Measurements from ENCODE around the gene JAG1. TPM values are rescaled to one million over a fixed set of nuclear protein-coding genes. Genes with fewer than 3 reads are reported as not detected.

JAG1 gene
- total RNA-seq, 4 donors from 2014 or later, result 34.3 to 81.9 (median 45.7) TPM

DNA sequence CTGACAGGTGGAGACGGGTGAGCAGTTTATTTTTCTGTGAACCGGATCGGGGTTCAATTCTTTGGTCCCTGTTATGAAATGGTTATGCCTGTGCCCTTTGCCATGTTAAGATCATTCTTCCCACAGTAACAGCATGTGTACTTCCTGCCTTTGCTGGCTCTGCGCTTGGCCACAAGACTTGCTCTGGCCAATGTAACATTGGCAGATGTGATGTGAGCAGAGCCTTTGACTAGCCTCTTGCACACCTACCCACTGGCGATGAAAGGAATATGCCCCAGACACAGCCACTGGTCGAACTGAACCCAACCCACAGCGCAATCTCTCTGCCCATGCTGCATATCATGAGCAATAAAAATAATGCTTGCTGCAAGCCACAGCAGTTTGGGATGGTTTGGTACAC is 31.9 kb downstream of the JAG1 start:
- no peak for TF ChIP-seq POLR2A (IDR thresholded peaks at IDR 0.05)
- Histone ChIP-seq H3K27me3 (no peaks in the 10 kb centered on the region), H3K4me1 (peaks cover 0 to 37% (median 4%) of the 10 kb centered on the region in 3 donors), H3K36me3 (peaks cover 0 to 80% of the 10 kb centered on the region in 2 donors), H3K4me3 (no peak overlapping the region), H3K27ac (no peak overlapping the region), H3K9me3 (no peaks in the 10 kb centered on the region)
- WGBS, 2 donors (ENCODE audit: low coverage in 1 of 2), result 85 to 100% methylated on average over 1 to 5 of the region's 7 CpGs
- ATAC-seq, result no peak

DNA sequence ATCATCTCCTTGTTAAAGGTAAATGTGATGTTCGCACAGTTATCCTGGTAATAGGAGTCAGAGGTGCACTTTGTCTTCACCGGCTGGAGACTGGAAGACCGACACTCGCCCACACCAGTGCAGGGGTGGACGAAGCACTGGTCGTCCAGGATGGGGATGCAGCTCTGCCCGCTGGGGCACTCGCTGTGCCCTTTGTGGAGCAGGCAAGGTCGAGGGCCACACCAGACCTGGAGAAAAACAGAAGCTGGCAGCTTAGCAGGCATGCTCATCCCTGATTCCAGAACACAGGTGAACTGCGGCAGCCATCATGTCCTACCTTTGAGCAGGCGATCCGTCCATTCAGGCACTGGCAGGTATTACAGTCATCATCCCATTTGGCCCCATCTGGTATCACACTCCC is 32.3 kb downstream of the JAG1 start:
- TF ChIP-seq CTCF (IDR thresholded peaks at IDR 0.05) (no peak), POLR2A (IDR thresholded peaks at IDR 0.05) (no peak), POLR2AphosphoS5 (IDR thresholded peaks at IDR 0.05) (no peak), EP300 (IDR thresholded peaks at IDR 0.05) (no peak)
- peaks cover 0 to 76% of the 10 kb centered on the region in 2 donors for H3K36me3 ChIP-seq
- 92 to 100% methylated on average over 1 to 2 of the region's 12 CpGs for WGBS, 2 donors (ENCODE audit: low coverage in 1 of 2)

DNA sequence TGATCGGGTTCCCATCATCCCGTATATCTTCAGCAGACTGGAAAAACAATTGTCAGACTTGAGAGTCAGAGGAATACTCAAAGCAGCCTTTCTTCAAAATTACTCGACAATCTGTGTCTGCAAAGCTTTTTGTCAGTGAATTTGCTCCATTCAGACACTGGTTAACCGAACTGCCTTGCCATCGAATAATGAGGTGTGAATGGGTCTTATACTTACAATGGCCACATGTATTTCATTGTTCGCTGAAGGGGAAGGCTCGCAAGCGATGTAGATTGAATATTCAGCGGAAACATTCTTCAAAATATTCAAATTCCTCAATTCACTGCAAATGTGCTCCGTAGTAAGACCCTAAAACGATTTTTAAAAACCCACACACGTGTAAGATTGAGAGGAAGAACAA is 32.9 kb downstream of the JAG1 start:
- ATAC-seq, result no peak
- no peaks in the 10 kb centered on the region for H3K27me3 ChIP-seq
- peaks cover 0 to 47% (median 14%) of the 10 kb centered on the region in 3 donors for H3K4me1 ChIP-seq
- H3K27ac ChIP-seq, result peak overlapping the region in 1 of 4 donors; percentile 7
- no peaks in the 10 kb centered on the region for H3K9me3 ChIP-seq
- H3K36me3 ChIP-seq, result peaks cover 0 to 71% of the 10 kb centered on the region in 2 donors
- 76 to 82% methylated on average over 9 to 12 of the region's 12 CpGs for WGBS, 2 donors (ENCODE audit: low coverage in 1 of 2)
- TF ChIP-seq POLR2A (IDR thresholded peaks at IDR 0.05), result no peak
- TF ChIP-seq POLR2AphosphoS5 (IDR thresholded peaks at IDR 0.05), result no peak
- TF ChIP-seq EP300 (IDR thresholded peaks at IDR 0.05), result no peak
- TF ChIP-seq CTCF (IDR thresholded peaks at IDR 0.05), result no peak
- no peak overlapping the region for H3K4me3 ChIP-seq

More for the DNA sequence above, 32.3 kb downstream of the JAG1 start:
- no peak for ATAC-seq
- Histone ChIP-seq H3K27ac (no peak overlapping the region), H3K4me3 (no peak overlapping the region), H3K9me3 (no peaks in the 10 kb centered on the region), H3K27me3 (no peaks in the 10 kb centered on the region), H3K4me1 (peaks cover 0 to 41% (median 8%) of the 10 kb centered on the region in 3 donors)

GRCh38 chr20:10639737-10640556 is 33.9 kb downstream of the JAG1 start:
- Histone ChIP-seq H3K36me3 (peaks cover 0 to 61% of the 10 kb centered on the region in 2 donors), H3K27me3 (no peaks in the 10 kb centered on the region), H3K4me3 (no peak overlapping the region), H3K27ac (peak overlapping the region in 3 of 4 donors; percentile 7 to 70 (median 29)), H3K9me3 (no peaks in the 10 kb centered on the region), H3K4me1 (peaks cover 0 to 53% (median 20%) of the 10 kb centered on the region in 3 donors)
- no peak for ATAC-seq
- TF ChIP-seq POLR2A (IDR thresholded peaks at IDR 0.05) (no peak), CTCF (IDR thresholded peaks at IDR 0.05) (no peak), EP300 (IDR thresholded peaks at IDR 0.05) (no peak), POLR2AphosphoS5 (IDR thresholded peaks at IDR 0.05) (no peak)
- 80 to 90% methylated on average over 3 to 8 of the region's 18 CpGs for WGBS, 2 donors (ENCODE audit: low coverage in 1 of 2)

GRCh38 chr20:10639077-10639736 is 34.6 kb downstream of the JAG1 start:
- Histone ChIP-seq H3K4me3 (no peak overlapping the region), H3K4me1 (peaks cover 0 to 52% (median 20%) of the 10 kb centered on the region in 3 donors), H3K27me3 (no peaks in the 10 kb centered on the region), H3K9me3 (no peaks in the 10 kb centered on the region), H3K36me3 (peaks cover 0 to 54% of the 10 kb centered on the region in 2 donors), H3K27ac (peak overlapping the region in 3 of 4 donors; percentile 29 to 70 (median 50))
- WGBS, 2 donors (ENCODE audit: low coverage in 1 of 2), result 79 to 86% methylated on average over 9 to 21 of the region's 23 CpGs
- TF ChIP-seq CTCF (IDR thresholded peaks at IDR 0.05) (no peak), EP300 (IDR thresholded peaks at IDR 0.05) (no peak), POLR2AphosphoS5 (IDR thresholded peaks at IDR 0.05) (no peak), POLR2A (IDR thresholded peaks at IDR 0.05) (no peak)
- no peak for ATAC-seq
